HG02798 (cell line): Measurements from ENCODE around the gene CADM2.

Source experiments
- ATAC-seq: cut with Tn5 transposase; IDR thresholded peaks from one replicate; pipeline ENCODE4 v1.9.1; 2021; ENCODE audit warnings: mild to moderate bottlenecking; ENCODE audit not compliant: unreplicated experiment, poor library complexity

The CADM2 gene

GRCh38 chr3:85533586-85533985, 574.8 kb downstream of the CADM2 start:
- no peak for ATAC-seq

GRCh38 chr3:85535517-85535916, 576.7 kb downstream of the CADM2 start:
- ATAC-seq: no peak

GRCh38 chr3:85539232-85539631, 580.4 kb downstream of the CADM2 start:
- no peak for ATAC-seq

GRCh38 chr3:85554153-85554552, 595.4 kb downstream of the CADM2 start:
- no peak for ATAC-seq

- no peak for ATAC-seq
These were observed 601.4 kb downstream of the CADM2 start for GRCh38 chr3:85560088-85560785.

- peak; percentile 71 for ATAC-seq
These were observed 608.4 kb downstream of the CADM2 start for GRCh38 chr3:85567071-85567676.

- ATAC-seq: no peak
These were observed 612.0 kb downstream of the CADM2 start for GRCh38 chr3:85570819-85571218.

- no peak for ATAC-seq
These were observed 613.0 kb downstream of the CADM2 start for GRCh38 chr3:85571835-85572234.

GRCh38 chr3:85572426-85572825, 613.6 kb downstream of the CADM2 start:
- ATAC-seq: no peak

- no peak for ATAC-seq
These were observed 614.2 kb downstream of the CADM2 start for GRCh38 chr3:85572978-85573377.

GRCh38 chr3:85574006-85574705, 615.4 kb downstream of the CADM2 start:
- ATAC-seq: no peak

- ATAC-seq: peak; percentile 87
These were observed 617.4 kb downstream of the CADM2 start for GRCh38 chr3:85576091-85576690.

- no peak for ATAC-seq
These were observed 618.0 kb downstream of the CADM2 start for GRCh38 chr3:85576697-85577200.

GRCh38 chr3:85584779-85585356, 626.1 kb downstream of the CADM2 start:
- peak; percentile 57 for ATAC-seq

- no peak for ATAC-seq
These were observed 627.2 kb downstream of the CADM2 start for GRCh38 chr3:85586018-85586417.

- ATAC-seq: no peak
These were observed 630.4 kb downstream of the CADM2 start for GRCh38 chr3:85589145-85589544.

- ATAC-seq: no peak
These were observed 632.7 kb downstream of the CADM2 start for GRCh38 chr3:85591451-85591850.

GRCh38 chr3:85592256-85592655, 633.5 kb downstream of the CADM2 start:
- ATAC-seq: no peak

- ATAC-seq: no peak
These were observed 635.9 kb downstream of the CADM2 start for GRCh38 chr3:85594676-85595075.

- ATAC-seq: no peak
These were observed 644.6 kb downstream of the CADM2 start for GRCh38 chr3:85603378-85603777.

GRCh38 chr3:85604641-85605040, 645.9 kb downstream of the CADM2 start:
- ATAC-seq: no peak
